Trophoblast cell (in vitro differentiated cells and primary cell): ENCODE results near the gene MYORG.

ENCODE experiments used
- DNase-seq, 2 donors: peaks; one replicate each; pipeline ENCODE4 v3.0.0-alpha.2; 2016
- H2AFZ ChIP-seq: 2 replicates; pipeline ENCODE4 v1.6.1; 2013; ENCODE audit warnings: low read length, moderate library complexity, mild to moderate bottlenecking; ENCODE audit not compliant: insufficient read depth, poor library complexity
- H2AK5ac ChIP-seq: 2 replicates; pipeline ENCODE4 v1.6.1; 2013; ENCODE audit warnings: mild to moderate bottlenecking, low read length
- H2BK120ac ChIP-seq: 2 replicates; pipeline ENCODE4 v1.6.1; 2013; ENCODE audit warnings: low read length, mild to moderate bottlenecking, moderate library complexity; ENCODE audit not compliant: insufficient read depth, poor library complexity
- H2BK12ac ChIP-seq: 2 replicates; pipeline ENCODE4 v1.6.1; 2013; ENCODE audit warnings: mild to moderate bottlenecking, low read length, moderate library complexity
- H2BK5ac ChIP-seq: 2 replicates; pipeline ENCODE4 v1.6.1; 2013; ENCODE audit warnings: low read length, low read depth, moderate library complexity, mild to moderate bottlenecking; ENCODE audit not compliant: poor library complexity
- H3K14ac ChIP-seq: 2 replicates; pipeline ENCODE4 v1.6.1; 2013; ENCODE audit warnings: mild to moderate bottlenecking, low read length
- H3K18ac ChIP-seq: 2 replicates; pipeline ENCODE4 v1.6.1; 2013; ENCODE audit warnings: mild to moderate bottlenecking, low read length
- H3K23ac ChIP-seq: 2 replicates; pipeline ENCODE4 v1.6.1; 2013; ENCODE audit warnings: low read length
- H3K27ac ChIP-seq: 2 replicates; pipeline ENCODE4 v1.5.1; 2013; ENCODE audit warnings: low read depth, mild to moderate bottlenecking, inconsistent platforms, low read length, moderate library complexity
- H3K27me3 ChIP-seq: 2 replicates; pipeline ENCODE4 v1.6.1; 2013; ENCODE audit warnings: inconsistent platforms, mild to moderate bottlenecking, low read length, moderate library complexity; ENCODE audit not compliant: insufficient read depth
- H3K36me3 ChIP-seq, 2 experiments: 1 replicate in 1 of 2; 2 replicates in 1 of 2; pipeline ENCODE4 v1.6.1; 2013; ENCODE audit warnings: low read length in 2 of 2, mild to moderate bottlenecking in 2 of 2, moderate library complexity in 1 of 2; ENCODE audit not compliant: insufficient read depth in 2 of 2, control insufficient read depth in 1 of 2
- H3K4ac ChIP-seq: 2 replicates; pipeline ENCODE4 v1.6.1; 2013; ENCODE audit warnings: low read depth, mild to moderate bottlenecking, low read length, moderate library complexity
- H3K4me1 ChIP-seq, 2 experiments: 1 replicate in 1 of 2; 2 replicates in 1 of 2; pipeline ENCODE4 v1.6.1; 2013; ENCODE audit warnings: low read length in 2 of 2, mild to moderate bottlenecking in 2 of 2, moderate library complexity in 1 of 2; ENCODE audit not compliant: insufficient read depth in 2 of 2, control insufficient read depth in 1 of 2
- H3K4me2 ChIP-seq: 2 replicates; pipeline ENCODE4 v1.6.1; 2013; ENCODE audit warnings: inconsistent platforms, mild to moderate bottlenecking, low read length, moderate library complexity
- H3K4me3 ChIP-seq: 2 replicates; pipeline ENCODE4 v1.5.1; 2013; ENCODE audit warnings: mild to moderate bottlenecking, low read depth, low read length, inconsistent platforms
- H3K79me1 ChIP-seq: one replicate; pipeline ENCODE4 v1.6.1; 2013; ENCODE audit warnings: low read length
- H3K79me2 ChIP-seq: 2 replicates; pipeline ENCODE4 v1.6.1; 2013; ENCODE audit warnings: low read length, mild to moderate bottlenecking; ENCODE audit not compliant: control insufficient read depth, insufficient read depth, poor library complexity
- H3K9ac ChIP-seq: 2 replicates; pipeline ENCODE4 v1.6.1; 2013; ENCODE audit warnings: mild to moderate bottlenecking, low read length
- H3K9me3 ChIP-seq: 2 replicates; pipeline ENCODE4 v1.6.1; 2013; ENCODE audit warnings: low read depth, mild to moderate bottlenecking, control low read depth, inconsistent platforms, low read length; ENCODE audit not compliant: insufficient read depth
- H4K12ac ChIP-seq: 2 replicates; pipeline ENCODE4 v1.6.1; 2013; ENCODE audit warnings: low read depth, mild to moderate bottlenecking, low read length, moderate library complexity
- H4K8ac ChIP-seq: 2 replicates; pipeline ENCODE4 v1.6.1; 2013; ENCODE audit warnings: low read depth, mild to moderate bottlenecking, low read length, moderate library complexity
- H4K91ac ChIP-seq: one replicate; pipeline ENCODE4 v1.6.1; 2013; ENCODE audit warnings: low read depth, mild to moderate bottlenecking, low read length, moderate library complexity
- WGBS: extraction: QIAGEN DNeasy Blood & Tissue Kit; methylation state at CpG from one replicate; pipeline ENCODE4 v1.1.7; 2013; ENCODE audit warnings: missing lambda C conversion rate; ENCODE audit not compliant: insufficient read length, insufficient coverage; ENCODE audit errors: extremely low coverage; 5-methylcytosine and 5-hydroxymethylcytosine counted together

The MYORG gene

GRCh38 chr9:34331196-34331595 is 45.5 kb downstream of the MYORG start:
- Histone ChIP-seq H4K12ac (no peak overlapping the region), H3K9ac (no peak overlapping the region), H3K79me2 (peaks cover 3% of the 10 kb centered on the region), H4K91ac (no peak overlapping the region), H2AFZ (no peak overlapping the region), H2BK120ac (no peak overlapping the region), H3K4me2 (no peak overlapping the region), H3K9me3 (no peaks in the 10 kb centered on the region), H2AK5ac (no peak overlapping the region), H3K27ac (no peak overlapping the region), H3K4ac (no peak overlapping the region), H3K23ac (no peak overlapping the region), H3K27me3 (no peaks in the 10 kb centered on the region), H3K18ac (no peak overlapping the region), H3K4me1 (no peaks in the 10 kb centered on the region), H3K4me3 (no peak overlapping the region), H2BK5ac (no peak overlapping the region), H4K8ac (no peak overlapping the region), H3K14ac (no peak overlapping the region), H3K36me3 (no peaks in the 10 kb centered on the region), H2BK12ac (no peak overlapping the region), H3K79me1 (peaks cover 8% of the 10 kb centered on the region)
- DNase-seq: peak in 1 of 2 donors; percentile 55
- WGBS: no CpG with 5 or more reads among the region's 1 CpG

- H2BK120ac ChIP-seq: peak within 1 kb of the TSS; percentile 36
- H3K27me3 ChIP-seq: no peaks in the 10 kb centered on the region
- peak within 1 kb of the TSS; percentile 59 for H4K91ac ChIP-seq
- H3K14ac ChIP-seq: peak within 1 kb of the TSS; percentile 54
- peak within 1 kb of the TSS; percentile 79 for H4K8ac ChIP-seq
- H2BK5ac ChIP-seq: peak within 1 kb of the TSS; percentile 7
- no peaks in the 10 kb centered on the region for H3K4me1 ChIP-seq
- H2AK5ac ChIP-seq: no peak within 1 kb of the TSS
- H3K9ac ChIP-seq: peak within 1 kb of the TSS; percentile 92
- H3K4me3 ChIP-seq: peak within 1 kb of the TSS; percentile 95
- H3K79me1 ChIP-seq: peaks cover 8% of the 10 kb centered on the region
- H2BK12ac ChIP-seq: peak within 1 kb of the TSS; percentile 6
- DNase-seq: peak; percentile 100
- H3K23ac ChIP-seq: no peak within 1 kb of the TSS
- WGBS: no CpG with 5 or more reads among the region's 64 CpGs
- peak within 1 kb of the TSS; percentile 70 for H3K18ac ChIP-seq
- H3K4me2 ChIP-seq: peak within 1 kb of the TSS; percentile 87
- H3K36me3 ChIP-seq: no peaks in the 10 kb centered on the region
- H3K27ac ChIP-seq: peak within 1 kb of the TSS; percentile 43
- peak within 1 kb of the TSS; percentile 47 for H3K4ac ChIP-seq
- H3K9me3 ChIP-seq: no peaks in the 10 kb centered on the region
- H4K12ac ChIP-seq: peak within 1 kb of the TSS; percentile 45
- H2AFZ ChIP-seq: peak within 1 kb of the TSS; percentile 61
- peaks cover 3% of the 10 kb centered on the region for H3K79me2 ChIP-seq
Measured at GRCh38 chr9:34328987-34329832, 47.5 kb downstream of the MYORG start, which contains the start of the genes KIF24 and NUDT2. Gene KIF24, minus strand, starts transcription at chr9:34329268. Its CDS starts 17,922 bp downstream, at chr9:34311346. Gene NUDT2, plus strand, starts transcription at chr9:34329569. Its CDS starts 9,471 bp downstream, at chr9:34339040.

- no CpG with 5 or more reads among the region's 11 CpGs for WGBS
- Histone ChIP-seq H3K4me2 (peak overlapping the region; percentile 87), H4K12ac (no peak overlapping the region), H3K79me1 (peaks cover 8% of the 10 kb centered on the region), H2BK5ac (peak overlapping the region; percentile 2), H3K9ac (peak overlapping the region; percentile 82), H3K27ac (peak overlapping the region; percentile 24), H2AK5ac (no peak overlapping the region), H3K23ac (no peak overlapping the region), H4K8ac (peak overlapping the region; percentile 73), H2BK120ac (peak overlapping the region; percentile 36), H3K9me3 (no peaks in the 10 kb centered on the region), H3K4ac (no peak overlapping the region), H3K18ac (no peak overlapping the region), H3K14ac (peak overlapping the region; percentile 13), H3K27me3 (no peaks in the 10 kb centered on the region), H2BK12ac (no peak overlapping the region), H3K36me3 (no peaks in the 10 kb centered on the region), H3K4me1 (no peaks in the 10 kb centered on the region), H4K91ac (peak overlapping the region; percentile 59), H2AFZ (peak overlapping the region; percentile 61), H3K79me2 (peaks cover 3% of the 10 kb centered on the region), H3K4me3 (peak overlapping the region; percentile 95)
- no peak for DNase-seq
Measured at GRCh38 chr9:34328500-34328986, 48.2 kb downstream of the MYORG start.

- no peaks in the 10 kb centered on the region for H3K9me3 ChIP-seq
- no peak overlapping the region for H2BK12ac ChIP-seq
- H3K18ac ChIP-seq: no peak overlapping the region
- H3K4me2 ChIP-seq: no peak overlapping the region
- H2BK120ac ChIP-seq: no peak overlapping the region
- no peak overlapping the region for H2AK5ac ChIP-seq
- no peak overlapping the region for H3K14ac ChIP-seq
- no peak overlapping the region for H4K12ac ChIP-seq
- no peak overlapping the region for H3K27ac ChIP-seq
- H3K79me1 ChIP-seq: peaks cover 8% of the 10 kb centered on the region
- H3K4ac ChIP-seq: no peak overlapping the region
- no peak overlapping the region for H2BK5ac ChIP-seq
- H3K4me1 ChIP-seq: no peaks in the 10 kb centered on the region
- peaks cover 3% of the 10 kb centered on the region for H3K79me2 ChIP-seq
- H2AFZ ChIP-seq: no peak overlapping the region
- H3K23ac ChIP-seq: no peak overlapping the region
- no peak overlapping the region for H4K91ac ChIP-seq
- H3K9ac ChIP-seq: no peak overlapping the region
- H3K27me3 ChIP-seq: no peaks in the 10 kb centered on the region
- H4K8ac ChIP-seq: no peak overlapping the region
- no peak overlapping the region for H3K4me3 ChIP-seq
- DNase-seq: no peak
- H3K36me3 ChIP-seq: no peaks in the 10 kb centered on the region
- no CpG with 5 or more reads among the region's 1 CpG for WGBS
Measured at GRCh38 chr9:34326690-34327089, 50.0 kb downstream of the MYORG start.
